ENCODE data around the gene DENND2C. TPM values are rescaled to one million over a fixed set of nuclear protein-coding genes. Genes with fewer than 3 reads are reported as not detected.

Gene DENND2C
- total and polyA plus RNA-seq, 2 of the 13 experiments (the other 11 are each of a cell fraction or from before 2014, with no cell fraction given), result 0.08 to 0.33 TPM

- no peak for TF ChIP-seq E2F5 (CRISPR knock-in tag; conservative IDR thresholded peaks at IDR 0.05)
- TF ChIP-seq ZBTB4 (CRISPR knock-in tag; IDR thresholded peaks at IDR 0.05; ENCODE audit: borderline replicate concordance), result no peak
- peak; percentile 77 for TF ChIP-seq SRSF1 (optimal IDR thresholded peaks at IDR 0.05; ENCODE audit: low read depth, low read length)
- no peak; the same call in 1 of the 2 replicates for TF ChIP-seq ZNF598 (CRISPR knock-in tag; IDR thresholded peaks at IDR 0.05; ENCODE audit: borderline replicate concordance)
- no peak for TF ChIP-seq REXO4 (CRISPR knock-in tag; IDR thresholded peaks at IDR 0.05; ENCODE audit: borderline replicate concordance)
- TF ChIP-seq ZSCAN25 (CRISPR knock-in tag; IDR thresholded peaks at IDR 0.05), result no peak
- TF ChIP-seq TBP (CRISPR knock-in tag; IDR thresholded peaks at IDR 0.05), result no peak
- TF ChIP-seq ZNF337 (CRISPR knock-in tag; IDR thresholded peaks at IDR 0.05; ENCODE audit: borderline replicate concordance, low read depth), result no peak
- no peak for TF ChIP-seq NR2C2 (CRISPR knock-in tag; IDR thresholded peaks at IDR 0.05; ENCODE audit: borderline replicate concordance)
- 0 out of 2 replicates have a peak, but pooled peaks have one; percentile 26 for TF ChIP-seq SMAD3 (CRISPR knock-in tag; IDR thresholded peaks at IDR 0.05)
- no peak for TF ChIP-seq ZNF382 (CRISPR knock-in tag; IDR thresholded peaks at IDR 0.05; ENCODE audit: borderline replicate concordance)
- no peak for TF ChIP-seq ZBTB46 (CRISPR knock-in tag; IDR thresholded peaks at IDR 0.05; ENCODE audit: borderline replicate concordance)
- 0 out of 2 replicates have a peak, but pooled peaks have one; percentile 77 for TF ChIP-seq KAT7 (CRISPR knock-in tag; IDR thresholded peaks at IDR 0.05; ENCODE audit: borderline replicate concordance)
- TF ChIP-seq ZNF446 (CRISPR knock-in tag; IDR thresholded peaks at IDR 0.05), result no peak
- peak; percentile 86 for TF ChIP-seq USF2 (IDR thresholded peaks at IDR 0.05; ENCODE audit: low read depth, low read length)
- TF ChIP-seq USF2 (CRISPR knock-in tag; IDR thresholded peaks at IDR 0.05; ENCODE audit: borderline replicate concordance), result peak; percentile 90; the same call in 1 of the 2 replicates
- TF ChIP-seq ZNF766 (CRISPR knock-in tag; IDR thresholded peaks at IDR 0.05; ENCODE audit: borderline replicate concordance), result no peak
- no peak for TF ChIP-seq NONO (IDR thresholded peaks at IDR 0.05)
- peak; percentile 37; the same call in 1 of the 2 replicates for TF ChIP-seq NONO (CRISPR knock-in tag; conservative IDR thresholded peaks at IDR 0.05)
- TF ChIP-seq STAT5B (CRISPR knock-in tag; IDR thresholded peaks at IDR 0.05), result no peak
- peak; percentile 79 for TF ChIP-seq ASH2L (IDR thresholded peaks at IDR 0.05; ENCODE audit: insufficient read length, low read depth, low read length)
Measured at GRCh38 chr1:114716304-114717170, 46.7 kb upstream of the DENND2C start, which contains the start of gene NRAS (continued).
